Nephron progenitor cell (in vitro differentiated cells): Measurements from ENCODE around the gene IFNAR2.
"Not testable (repeated sequence)": the region's sequence is repeated elsewhere in the genome, so short reads cannot be mapped to it uniquely, and the experiment has no call there.

ENCODE experiments used
- DNase-seq: peaks from one replicate; pipeline ENCODE4 v3.0.0; 2021
- H3K27ac Mint-ChIP-seq: 2 replicates; pipeline ENCODE4 v1.8.0; 2021; ENCODE audit warnings: mild to moderate bottlenecking, moderate library complexity, mixed read lengths
- H3K27me3 Mint-ChIP-seq: 2 replicates; pipeline ENCODE4 v1.8.0; 2021; ENCODE audit warnings: mild to moderate bottlenecking, low read depth, mixed read lengths; ENCODE audit not compliant: poor library complexity
- H3K36me3 Mint-ChIP-seq: 2 replicates; pipeline ENCODE4 v1.8.0; 2021; ENCODE audit warnings: low read depth, mixed read lengths
- H3K4me1 Mint-ChIP-seq: 2 replicates; pipeline ENCODE4 v1.8.0; 2021; ENCODE audit warnings: mixed read lengths
- H3K4me3 Mint-ChIP-seq: 2 replicates; pipeline ENCODE4 v1.8.0; 2021; ENCODE audit warnings: mild to moderate bottlenecking, moderate library complexity, mixed read lengths
- H3K9me3 Mint-ChIP-seq: 2 replicates; pipeline ENCODE4 v1.8.0; 2021; ENCODE audit warnings: mild to moderate bottlenecking, moderate library complexity, mixed read lengths
- CTCF ChIP-seq: fragments of 200-600 bp; sonication (generic); IDR thresholded peaks from 2 replicates; pipeline ENCODE4 v1.5.0; 2021; ENCODE audit warnings: antibody characterized with exemption

Gene IFNAR2

GRCh38 chr21:33249331-33250002 is 19.7 kb downstream of the IFNAR2 start:
- no peak overlapping the region for H3K4me3 Mint-ChIP-seq
- peaks cover under 1% of the 10 kb centered on the region for H3K4me1 Mint-ChIP-seq
- H3K27me3 Mint-ChIP-seq = peaks cover 3% of the 10 kb centered on the region
- peak overlapping the region; percentile 10 for H3K27ac Mint-ChIP-seq
- peaks cover 60% of the 10 kb centered on the region for H3K36me3 Mint-ChIP-seq
- DNase-seq = no peak
- TF ChIP-seq CTCF = no peak
- H3K9me3 Mint-ChIP-seq = no peaks in the 10 kb centered on the region

GRCh38 chr21:33251119-33251518 is 21.4 kb downstream of the IFNAR2 start:
- Mint-ChIP-seq H3K36me3 (peaks cover 48% of the 10 kb centered on the region), H3K9me3 (no peaks in the 10 kb centered on the region), H3K4me3 (no peak overlapping the region), H3K27me3 (peaks cover 3% of the 10 kb centered on the region), H3K4me1 (no peaks in the 10 kb centered on the region), H3K27ac (peak overlapping the region; percentile 6)
- DNase-seq = no peak
- TF ChIP-seq CTCF = no peak

- not testable (repeated sequence) for H3K27ac Mint-ChIP-seq, H3K27me3 Mint-ChIP-seq, H3K4me1 Mint-ChIP-seq, DNase-seq, H3K4me3 Mint-ChIP-seq
- Mint-ChIP-seq H3K36me3 (peaks cover 55% of the 10 kb centered on the region), H3K9me3 (peaks cover 12% of the 10 kb centered on the region)
These were observed 23.6 kb downstream of the IFNAR2 start for GRCh38 chr21:33253382-33253781.

GRCh38 chr21:33254766-33255165 is 25.0 kb downstream of the IFNAR2 start:
- Mint-ChIP-seq H3K4me1 (no peaks in the 10 kb centered on the region), H3K4me3 (no peak overlapping the region), H3K36me3 (peaks cover 56% of the 10 kb centered on the region), H3K9me3 (peaks cover 12% of the 10 kb centered on the region), H3K27ac (no peak overlapping the region), H3K27me3 (no peaks in the 10 kb centered on the region)
- DNase-seq = no peak
- TF ChIP-seq CTCF = no peak

- no peak overlapping the region for H3K27ac Mint-ChIP-seq
- no peaks in the 10 kb centered on the region for H3K4me1 Mint-ChIP-seq
- H3K4me3 Mint-ChIP-seq = no peak overlapping the region
- DNase-seq = no peak
- TF ChIP-seq CTCF = no peak
- no peaks in the 10 kb centered on the region for H3K27me3 Mint-ChIP-seq
- peaks cover 12% of the 10 kb centered on the region for H3K9me3 Mint-ChIP-seq
- peaks cover 55% of the 10 kb centered on the region for H3K36me3 Mint-ChIP-seq
These were observed 25.7 kb downstream of the IFNAR2 start for GRCh38 chr21:33255404-33255803.

- peaks cover 12% of the 10 kb centered on the region for H3K9me3 Mint-ChIP-seq
- no peak overlapping the region for H3K27ac Mint-ChIP-seq
- H3K36me3 Mint-ChIP-seq = peaks cover 50% of the 10 kb centered on the region
- no peaks in the 10 kb centered on the region for H3K4me1 Mint-ChIP-seq
- H3K27me3 Mint-ChIP-seq = no peaks in the 10 kb centered on the region
- TF ChIP-seq CTCF = no peak
- no peak for DNase-seq
- no peak overlapping the region for H3K4me3 Mint-ChIP-seq
These were observed 26.3 kb downstream of the IFNAR2 start for GRCh38 chr21:33256019-33256418.
